ENCODE measurements around the gene HSBP1L1. TPM values are rescaled to one million over a fixed set of nuclear protein-coding genes. Genes with fewer than 3 reads are reported as not detected.
A peak's percentile ranks its signal among the peaks of the same experiment; 100 is the strongest.

Gene HSBP1L1
- total RNA-seq, 2 donors from 2014 or later, result 42.4 to 77.8 TPM

- peak; percentile 1 to 14 for DNase-seq
These were observed 36.6 kb upstream of the HSBP1L1 start for GRCh38 chr18:79927607-79928562.

GRCh38 chr18:79928563-79928960 is 35.9 kb upstream of the HSBP1L1 start:
- ATAC-seq, result no peak
- intact Hi-C loops (cut with DNase I, micrococcal nuclease), result no loop called here
- DNase-seq, result peak; percentile 2 to 14

More at GRCh38 chr18:79927607-79928562, 36.6 kb upstream of the HSBP1L1 start:
- no peak for ATAC-seq
- intact Hi-C loops (cut with DNase I, micrococcal nuclease), result no loop called here

GRCh38 chr18:79930020-79930642 is 34.3 kb upstream of the HSBP1L1 start:
- DNase-seq, result no peak
- intact Hi-C loops (cut with DNase I, micrococcal nuclease), result no loop called here
- no peak for ATAC-seq

GRCh38 chr18:79931475-79931874 is 33.0 kb upstream of the HSBP1L1 start:
- intact Hi-C loops (cut with DNase I, micrococcal nuclease), result no loop called here
- no peak for DNase-seq
- no peak for ATAC-seq

- DNase-seq (no peak), ATAC-seq (no peak)
- intact Hi-C loops (cut with DNase I, micrococcal nuclease), result no loop called here
These were observed 31.5 kb upstream of the HSBP1L1 start for GRCh38 chr18:79932907-79933306.

- intact Hi-C loops (cut with DNase I, micrococcal nuclease), result no loop called here
- ATAC-seq (peak; percentile 65), DNase-seq (peak; percentile 46 to 72)
These were observed 30.7 kb upstream of the HSBP1L1 start for GRCh38 chr18:79933765-79934164.

GRCh38 chr18:79934311-79935097 is 29.9 kb upstream of the HSBP1L1 start:
- ATAC-seq, result peak; percentile 82
- intact Hi-C loops (cut with DNase I, micrococcal nuclease), result no loop called here
- DNase-seq, result peak; percentile 65 to 71

- DNase-seq (peak; percentile 10 to 24), ATAC-seq (no peak)
- intact Hi-C loops (cut with DNase I, micrococcal nuclease), result no loop called here
These were observed 29.4 kb upstream of the HSBP1L1 start for GRCh38 chr18:79935098-79935480.

- ATAC-seq (no peak), DNase-seq (peak; percentile 5 to 21)
- intact Hi-C loops (cut with DNase I, micrococcal nuclease), result no loop called here
These were observed 28.9 kb upstream of the HSBP1L1 start for GRCh38 chr18:79935499-79935898.

- intact Hi-C loops (cut with DNase I, micrococcal nuclease), result no loop called here
- ATAC-seq (no peak), DNase-seq (peak; percentile 1 to 30)
These were observed 28.5 kb upstream of the HSBP1L1 start for GRCh38 chr18:79935925-79936324.

- intact Hi-C loops (cut with DNase I, micrococcal nuclease), result no loop called here
- DNase-seq (peak; percentile 39 to 78), ATAC-seq (peak; percentile 56)
These were observed 27.8 kb upstream of the HSBP1L1 start for GRCh38 chr18:79936641-79937040.

- intact Hi-C loops (cut with DNase I, micrococcal nuclease), result no loop called here
- peak; percentile 3 to 24 for DNase-seq
- no peak for ATAC-seq
These were observed 27.2 kb upstream of the HSBP1L1 start for GRCh38 chr18:79937103-79937860.

GRCh38 chr18:79938196-79938595 is 26.2 kb upstream of the HSBP1L1 start:
- DNase-seq (peak; percentile 25 to 40), ATAC-seq (no peak)
- intact Hi-C loops (cut with DNase I, micrococcal nuclease), result no loop called here

- ATAC-seq, result no peak
- DNase-seq, result peak in 1 of 2 donors; percentile 50
- intact Hi-C loops (cut with DNase I, micrococcal nuclease), result no loop called here
These were observed 25.3 kb upstream of the HSBP1L1 start for GRCh38 chr18:79939096-79939495.

- ATAC-seq (no peak), DNase-seq (peak; percentile 4 to 28)
- intact Hi-C loops (cut with DNase I, micrococcal nuclease), result no loop called here
These were observed 24.2 kb upstream of the HSBP1L1 start for GRCh38 chr18:79940126-79940813.

- DNase-seq (peak; percentile 3 to 23), ATAC-seq (no peak)
- intact Hi-C loops (cut with DNase I, micrococcal nuclease), result no loop called here
These were observed 23.5 kb upstream of the HSBP1L1 start for GRCh38 chr18:79940814-79941472.

GRCh38 chr18:79941473-79942119 is 22.8 kb upstream of the HSBP1L1 start:
- intact Hi-C loops (cut with DNase I, micrococcal nuclease), result no loop called here
- ATAC-seq (no peak), DNase-seq (peak; percentile 6 to 23)

Data from left colon (tissue), 2 donors.